Dermis microvascular lymphatic vessel endothelial cell (primary cell): Measurements from ENCODE around the gene CMIP. TPM values are rescaled to one million over a fixed set of nuclear protein-coding genes. Genes with fewer than 3 reads are reported as not detected.
"Not testable (repeated sequence)": the region's sequence is repeated elsewhere in the genome, so short reads cannot be mapped to it uniquely, and the experiment has no call there.

Experiments used
- DNase-seq, 2 donors: peaks; one replicate each; pipeline versions ENCODE4 v3.0.0 to v3.0.0-alpha.2; 2010; ENCODE audit warnings: low read depth in 2 of 2
- total RNA-seq: library from RNA; depleted of rRNA; stranded (reverse); fragments of >200 nt; gene quantifications from 2 replicates; pipeline ENCODE4 v1.2.1, GENCODE V29; 2014

CMIP gene
- total RNA-seq, 1 donor from 2014 or later: 8.0 TPM

DNA sequence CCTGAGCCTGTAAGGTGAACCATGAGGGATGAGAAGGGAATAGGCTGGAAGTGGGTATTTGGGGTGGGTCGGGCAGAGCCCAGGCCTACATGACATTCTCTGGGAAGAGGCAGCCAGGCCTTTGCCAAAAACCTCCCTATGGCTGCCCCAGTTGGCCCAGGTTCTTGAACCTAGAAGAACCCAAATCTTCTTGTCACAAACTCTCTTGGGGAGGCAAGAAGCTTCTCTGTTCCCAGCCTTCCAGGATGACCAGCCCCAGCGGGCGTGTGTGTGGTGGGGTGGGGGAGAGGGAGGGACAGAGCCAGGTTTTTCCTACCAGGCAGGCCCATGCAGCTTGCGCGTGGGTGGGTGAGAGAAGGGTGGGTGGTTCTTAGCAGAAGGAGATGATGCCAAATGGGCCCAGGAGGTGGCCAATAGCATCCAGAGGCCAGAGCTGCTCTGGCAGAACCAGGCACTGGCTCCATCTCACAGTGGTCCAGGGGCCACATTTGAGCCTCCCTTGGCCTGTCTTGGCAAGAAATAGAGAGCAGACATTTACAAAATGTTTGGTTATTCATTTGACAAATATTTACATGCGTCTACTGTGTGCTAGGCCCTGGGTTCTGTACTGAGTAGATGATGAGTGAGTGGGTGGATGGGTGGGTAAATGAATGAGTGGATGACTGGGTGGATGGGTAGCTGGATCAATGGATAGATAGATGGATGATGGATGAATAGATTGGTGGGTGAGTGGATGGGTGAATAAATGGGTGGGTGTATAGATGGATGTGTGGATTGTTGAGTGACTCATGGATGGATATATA is 290.2 kb downstream of the CMIP start:
- DNase-seq: no peak

DNA sequence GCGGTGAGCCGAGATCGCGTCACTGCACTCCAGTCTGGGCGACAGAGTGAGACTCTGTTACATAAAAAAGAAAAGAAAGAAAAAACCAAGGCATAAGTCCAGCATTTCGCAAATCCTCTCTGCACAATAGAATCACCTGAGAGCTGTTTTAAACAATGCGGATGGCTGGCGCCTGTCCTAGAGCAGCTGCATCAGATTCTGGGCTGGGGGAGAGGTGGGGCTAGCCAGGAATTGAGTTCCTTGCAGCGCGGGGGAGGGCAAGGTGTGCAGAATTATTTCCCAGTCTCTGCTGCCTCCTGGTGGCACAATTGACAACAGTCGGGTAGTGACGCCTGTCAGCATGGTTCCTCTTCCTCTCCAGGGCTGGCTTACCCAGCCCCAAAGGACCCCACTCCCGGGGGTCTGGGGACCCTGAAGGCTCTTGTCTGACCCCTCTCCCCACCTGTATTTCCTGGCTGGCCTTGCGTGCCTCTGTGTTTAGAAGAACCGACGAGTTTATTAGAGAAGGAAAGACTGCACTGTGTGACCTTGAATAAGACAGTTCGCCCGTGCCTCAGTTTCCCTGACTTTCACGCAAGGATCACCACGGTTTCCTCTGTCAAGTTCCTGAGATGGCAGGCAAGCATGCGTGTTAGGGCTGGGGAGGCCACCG is 293.4 kb downstream of the CMIP start:
- DNase-seq: peak; percentile 87 to 92

GRCh38 chr16:81738783-81739496 is 294.3 kb downstream of the CMIP start:
- no peak for DNase-seq

GRCh38 chr16:81739503-81739902 is 294.9 kb downstream of the CMIP start:
- DNase-seq: no peak

GRCh38 chr16:81740169-81740568 is 295.6 kb downstream of the CMIP start:
- DNase-seq: no peak

DNA sequence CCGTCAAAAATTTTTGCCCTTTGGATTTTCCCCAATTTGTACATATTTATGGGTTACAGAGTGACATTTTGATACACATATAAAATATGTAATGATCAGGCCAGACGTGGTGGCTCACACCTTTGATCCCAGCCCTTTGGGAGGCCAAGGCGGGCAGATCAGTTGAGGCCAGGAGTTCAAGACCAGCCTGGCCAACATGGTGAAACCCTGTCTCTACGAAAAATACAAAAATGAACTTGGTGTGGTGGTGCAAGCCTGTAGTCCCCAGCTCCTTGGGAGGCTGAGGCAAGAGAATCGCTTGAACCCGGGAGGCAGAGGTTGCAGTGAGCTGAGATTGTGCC is 296.8 kb downstream of the CMIP start:
- DNase-seq: not testable (repeated sequence)

DNA sequence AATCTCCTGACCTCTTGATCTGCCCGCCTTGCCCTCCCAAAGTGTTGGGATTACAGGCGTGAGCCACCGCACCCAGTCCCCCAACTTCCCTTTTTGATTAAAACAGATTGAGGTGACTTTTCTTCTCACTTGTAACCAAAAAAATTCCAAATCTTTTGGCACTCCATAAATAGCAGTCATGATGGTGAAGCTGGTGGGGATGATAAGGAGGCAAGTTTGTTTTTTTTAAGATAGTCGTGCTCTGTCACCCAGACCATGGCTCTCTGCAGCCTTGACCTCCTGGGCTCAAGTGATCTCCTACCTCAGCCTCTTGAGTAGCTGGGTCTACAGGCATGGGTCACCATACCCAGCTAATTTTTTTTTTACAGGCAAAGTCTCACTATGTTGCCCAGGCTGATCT is 299.8 kb downstream of the CMIP start:
- DNase-seq: no peak

DNA sequence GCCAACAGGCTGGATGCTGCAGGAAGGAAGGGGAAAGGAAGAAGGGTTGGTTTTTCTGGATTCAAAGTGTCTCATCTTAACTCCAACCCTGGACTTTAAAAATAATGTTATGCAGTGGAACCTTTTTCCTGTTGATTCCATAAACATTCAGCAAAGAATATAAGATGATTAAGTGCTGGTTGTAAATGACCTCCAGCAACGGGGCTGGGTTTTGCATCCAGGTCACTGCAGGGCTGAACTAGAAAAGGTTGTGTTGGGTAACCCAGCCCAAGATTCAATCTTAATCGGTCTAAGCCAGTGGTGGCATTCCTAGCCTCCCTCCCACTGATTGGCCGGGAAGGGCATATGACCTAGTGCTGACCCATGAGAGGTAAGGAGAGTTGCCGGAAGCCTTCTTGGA is 300.3 kb downstream of the CMIP start:
- DNase-seq: no peak

GRCh38 chr16:81745704-81746558 is 301.3 kb downstream of the CMIP start:
- DNase-seq: peak; percentile 30 to 49

- no peak for DNase-seq
These were observed 302.0 kb downstream of the CMIP start for GRCh38 chr16:81746566-81746965.

- DNase-seq: no peak
These were observed 304.0 kb downstream of the CMIP start for GRCh38 chr16:81748476-81749198.

DNA sequence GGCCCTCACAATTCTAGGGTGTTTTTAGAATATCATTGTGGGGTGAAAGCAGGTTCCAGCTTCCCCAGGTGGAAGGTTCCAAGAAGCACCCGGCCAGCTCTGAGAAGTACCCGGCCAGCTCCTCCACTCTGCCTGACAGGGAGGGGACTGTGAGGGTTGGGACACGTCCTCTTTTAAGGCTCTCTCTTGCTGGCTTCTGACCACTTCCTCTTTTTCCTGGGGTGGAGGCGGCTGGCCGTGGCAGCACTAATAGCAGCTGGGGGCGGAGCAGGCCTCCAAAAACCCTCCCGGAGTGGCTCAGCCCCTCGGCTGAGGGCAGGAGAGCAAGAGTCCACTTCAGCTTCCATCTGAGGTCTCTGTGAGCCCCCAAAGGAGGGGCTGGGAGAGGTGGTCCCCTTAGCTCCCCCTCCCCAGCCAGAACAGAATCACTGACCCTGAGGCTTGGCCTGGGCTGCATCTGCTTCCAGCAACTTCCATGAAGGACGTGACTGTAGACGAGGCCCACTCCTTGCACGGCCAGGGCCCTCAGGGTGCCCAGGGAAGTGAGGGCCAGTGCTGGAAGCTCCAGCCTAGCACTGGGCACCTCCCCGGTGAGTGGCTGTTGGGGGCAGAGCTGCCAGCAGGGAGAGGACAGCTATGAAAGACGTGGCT is 307.7 kb downstream of the CMIP start:
- no peak for DNase-seq

DNA sequence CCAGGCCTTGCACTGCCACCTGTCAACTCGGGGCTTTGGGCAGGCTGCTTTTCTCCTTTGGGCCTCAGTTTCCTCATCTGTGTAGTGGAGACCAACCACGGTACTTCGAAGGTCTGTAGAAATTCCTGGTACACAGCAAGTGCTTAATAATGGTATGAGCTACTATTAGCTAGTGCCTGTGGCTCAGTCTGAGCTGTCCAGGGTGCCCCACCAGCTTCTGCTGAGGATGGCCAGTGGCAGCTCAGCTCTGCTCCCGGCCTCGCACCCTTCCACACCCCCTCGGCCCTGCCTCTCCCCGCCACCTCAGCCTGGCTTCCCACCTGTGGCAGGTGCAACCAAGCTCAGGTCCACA is 308.2 kb downstream of the CMIP start:
- no peak for DNase-seq

DNA sequence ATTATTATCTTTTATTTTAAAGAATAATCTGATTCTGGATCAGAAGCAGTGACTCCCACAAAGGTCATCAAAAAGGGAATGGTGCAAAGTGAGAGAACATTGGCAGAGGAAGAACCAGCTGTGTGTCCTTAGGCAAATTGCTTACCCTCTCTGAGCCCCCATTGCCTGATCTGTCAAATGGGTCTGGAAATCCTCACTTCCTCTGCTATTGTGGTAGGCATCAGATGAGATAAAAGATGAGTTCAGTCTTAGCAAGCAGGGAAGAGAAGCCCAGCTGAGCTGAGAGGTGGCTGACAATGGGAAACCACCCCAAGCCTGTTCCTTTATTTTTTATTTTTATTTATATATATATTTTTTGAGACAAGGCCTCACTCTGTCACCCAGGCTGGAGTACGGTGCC is 310.2 kb downstream of the CMIP start:
- no peak for DNase-seq

DNA sequence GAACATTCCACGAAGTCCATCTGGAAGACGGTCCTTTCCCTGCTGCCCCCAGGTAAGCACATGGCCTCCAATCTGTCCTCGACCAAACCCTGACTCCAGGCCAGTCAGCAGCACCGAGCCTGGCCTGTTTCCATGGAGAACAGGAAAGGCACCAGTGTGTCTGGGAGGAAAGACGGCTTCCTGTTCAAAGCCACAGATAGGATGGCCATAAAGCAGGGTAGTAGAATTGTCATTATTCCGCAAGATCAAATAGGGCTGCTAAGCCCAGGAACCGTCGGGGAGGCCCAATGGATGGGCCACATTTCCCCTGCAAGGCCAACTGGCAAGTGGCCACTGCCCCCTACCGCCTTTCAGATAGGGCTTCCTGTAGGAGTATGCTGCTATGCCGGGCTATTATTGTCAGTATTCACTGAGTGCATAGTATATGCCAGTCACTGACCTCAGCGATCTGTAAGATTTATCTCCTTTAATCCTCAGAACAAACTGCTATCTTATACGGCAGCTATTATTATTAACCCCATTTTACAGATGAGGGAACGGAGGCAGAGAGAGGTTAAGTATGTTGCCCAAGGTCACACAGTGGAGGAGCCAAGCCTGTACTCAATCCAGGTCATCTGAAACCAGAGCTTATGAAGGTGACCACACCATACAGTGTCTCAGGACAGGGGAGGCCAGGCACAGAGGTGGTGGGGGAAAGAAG is 311.5 kb downstream of the CMIP start:
- DNase-seq: peak; percentile 89 to 97

DNA sequence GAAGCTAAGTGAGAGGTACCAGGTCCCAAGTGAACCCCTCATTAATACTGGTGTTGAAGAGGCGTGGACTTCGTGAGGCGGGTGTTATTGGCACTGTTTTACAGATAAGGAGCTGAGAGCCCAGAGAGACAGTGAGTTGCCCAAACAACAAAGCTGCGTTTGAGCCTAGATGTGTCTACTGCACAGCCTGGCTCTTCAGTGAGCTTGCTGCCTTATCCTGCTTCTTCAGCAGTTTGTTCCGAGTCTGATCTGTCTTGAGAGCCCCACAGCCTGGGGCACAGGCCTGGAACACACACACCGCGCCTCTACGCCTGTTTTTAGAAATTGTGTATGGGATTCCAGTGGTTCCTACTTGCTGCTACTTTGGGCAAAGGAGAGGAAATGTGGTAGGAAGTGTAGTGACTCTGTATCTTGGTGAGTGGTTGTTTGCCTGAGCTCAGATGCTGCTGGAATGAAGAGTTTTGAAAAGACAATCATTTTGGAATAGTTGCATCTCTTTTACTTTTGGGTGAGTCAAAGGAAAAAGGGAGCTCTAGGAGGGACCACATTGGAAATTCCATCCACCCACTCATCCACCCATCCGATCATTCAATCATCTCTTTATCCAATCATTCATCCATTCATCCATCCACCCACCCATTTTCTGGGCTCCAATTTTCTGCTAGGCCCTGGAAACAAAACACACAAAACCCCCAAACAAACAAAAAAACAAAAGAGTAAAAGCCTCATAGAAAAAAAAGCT is 312.2 kb downstream of the CMIP start:
- DNase-seq: peak in 1 of 2 donors; percentile 9

- DNase-seq: no peak
These were observed 313.8 kb downstream of the CMIP start for GRCh38 chr16:81758376-81758775.
